DMS53 treated with DMSO at 0.1 percent for 48 hours (cell line): Measurements from ENCODE around the gene SDK1.

ENCODE experiments used
- DNase-seq: peaks from one replicate; lab custom pipeline; 2025; ENCODE audit not compliant: unreplicated experiment; lab: John Stamatoyannopoulos, UW

The SDK1 gene

GRCh38 chr7:3336042-3336665, 35.1 kb downstream of the SDK1 start:
- DNase-seq = no peak

GRCh38 chr7:3338161-3338560, 37.1 kb downstream of the SDK1 start:
- no peak for DNase-seq

DNA sequence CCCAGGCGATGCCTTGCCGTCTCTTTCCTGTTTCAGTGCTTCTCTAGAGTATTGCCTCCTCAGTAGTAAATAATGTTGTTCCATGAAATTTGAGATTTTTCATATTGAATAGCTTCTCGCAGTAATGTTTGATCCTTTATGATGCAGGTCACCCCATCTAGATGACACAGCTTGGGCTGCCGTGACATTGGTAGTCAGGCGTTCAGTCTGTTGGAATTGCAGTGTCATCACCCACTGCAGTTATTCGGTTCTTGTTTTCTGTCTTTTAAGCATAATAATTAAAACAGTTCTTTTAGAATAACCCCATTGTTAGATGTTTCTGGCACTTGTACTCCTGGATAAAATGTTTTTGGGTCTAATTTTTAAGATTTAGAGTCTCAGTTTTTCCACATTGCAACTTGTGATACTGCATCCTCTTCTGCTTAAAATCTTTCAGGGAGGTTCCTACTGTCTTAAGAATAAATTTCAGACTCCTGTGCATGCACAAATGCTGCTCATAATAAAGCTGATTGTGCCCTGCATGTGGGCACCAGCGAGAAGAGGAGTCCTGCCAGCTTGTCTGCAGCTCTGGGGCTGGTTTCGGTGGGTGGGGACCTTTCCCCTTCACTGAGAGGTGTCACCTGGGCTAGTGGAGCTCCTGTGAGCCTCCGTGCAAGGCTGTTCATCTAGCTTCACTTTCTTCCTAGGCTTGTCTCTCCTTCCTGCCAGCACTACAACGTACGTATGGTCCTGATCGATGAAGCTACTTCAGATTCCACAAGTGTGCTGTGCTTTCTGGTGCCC, 44.8 kb downstream of the SDK1 start:
- DNase-seq = no peak

GRCh38 chr7:3349126-3349525, 48.1 kb downstream of the SDK1 start:
- DNase-seq = no peak

DNA sequence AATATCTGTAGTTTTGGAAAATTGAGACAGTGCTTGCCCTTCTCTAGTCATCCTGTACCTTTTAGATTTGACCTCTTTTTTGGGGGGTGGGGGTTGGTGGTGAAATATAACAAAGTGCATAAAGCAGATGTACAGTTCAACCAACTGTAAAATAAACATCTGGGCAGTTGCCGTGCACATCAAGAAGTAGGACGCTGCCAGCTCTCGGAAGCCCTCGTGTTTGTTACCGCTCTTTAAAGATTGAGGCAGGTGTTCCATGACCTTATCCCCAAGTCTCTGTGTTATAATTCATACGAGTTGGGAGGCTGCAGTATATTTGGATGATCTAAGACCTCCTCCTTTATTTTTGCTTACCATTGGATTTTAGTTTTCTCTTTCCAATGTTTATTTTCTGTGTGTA, 55.1 kb downstream of the SDK1 start:
- no peak for DNase-seq

DNA sequence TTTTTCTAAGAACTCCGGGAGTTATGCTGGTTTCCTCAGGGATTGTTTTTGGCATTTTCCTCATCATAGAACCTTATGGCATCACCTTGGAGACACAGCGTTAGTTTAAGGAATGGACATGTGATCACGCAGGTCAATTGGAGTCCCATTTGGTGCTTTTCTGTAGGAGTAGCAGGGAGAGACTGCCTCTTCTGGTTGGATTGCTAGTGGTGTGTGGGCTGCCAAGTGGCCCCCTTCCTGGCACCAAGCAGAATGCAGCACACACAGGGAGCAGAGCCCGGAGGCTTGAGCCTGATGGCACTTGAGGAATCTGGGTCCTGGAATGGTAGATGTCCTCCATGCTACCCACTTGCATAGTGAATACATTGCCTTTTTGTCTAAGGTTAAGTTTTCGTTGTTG, 57.9 kb downstream of the SDK1 start:
- DNase-seq = no peak

DNA sequence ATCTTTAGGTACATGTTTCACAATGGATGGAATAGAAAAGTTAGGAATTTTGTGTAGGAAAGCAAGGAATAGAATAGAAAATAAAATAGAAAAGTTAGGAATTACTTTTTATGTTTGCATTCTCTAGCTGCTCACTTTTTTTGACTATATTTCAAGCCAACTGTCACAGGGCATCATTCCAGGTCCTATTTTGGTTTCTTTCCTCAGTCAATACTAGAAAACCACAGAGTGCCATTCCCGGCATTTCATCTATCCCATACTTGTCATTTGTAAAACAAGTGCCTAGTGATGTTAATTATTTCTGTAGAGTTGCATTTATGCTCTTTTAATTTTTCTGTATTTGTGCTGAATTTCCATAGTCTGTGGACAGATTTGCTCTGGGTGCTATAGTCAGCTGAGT, 66.2 kb downstream of the SDK1 start:
- no peak for DNase-seq

DNA sequence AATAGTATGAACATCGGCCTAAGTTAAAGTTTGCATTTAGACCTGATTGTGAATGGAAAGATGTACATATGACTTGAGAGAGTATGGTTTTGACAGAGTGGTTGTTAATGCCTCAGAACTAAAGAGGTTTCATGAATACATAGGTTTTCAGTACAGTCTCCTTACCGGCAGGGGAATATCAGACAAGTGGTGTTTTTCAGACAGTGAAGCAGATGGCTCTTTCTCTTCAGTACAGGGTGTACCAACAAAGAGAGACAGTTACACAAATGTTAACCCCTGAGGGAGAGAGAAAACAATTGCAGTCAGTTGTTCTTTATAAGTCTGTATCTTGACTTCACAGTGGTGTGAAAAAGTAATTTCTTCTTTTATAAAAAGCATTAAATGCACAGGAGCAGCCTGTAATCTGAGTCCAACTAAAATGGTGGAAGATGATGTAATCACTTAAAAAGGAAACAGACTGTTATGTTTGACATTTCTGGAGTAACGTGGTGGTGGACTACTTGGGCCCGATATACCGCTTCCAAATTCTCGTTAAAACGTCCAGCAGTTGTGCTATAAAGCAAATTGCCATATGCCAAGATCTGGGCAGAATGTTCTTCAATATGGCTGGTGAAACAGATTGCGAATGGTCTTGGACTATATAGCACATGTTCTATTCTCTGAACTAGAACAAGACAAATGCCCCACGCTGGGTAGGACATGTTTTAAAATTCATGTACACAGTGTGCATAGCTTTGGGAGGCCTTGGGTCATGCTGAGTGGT, 69.2 kb downstream of the SDK1 start:
- DNase-seq = no peak

GRCh38 chr7:3370921-3371320, 69.9 kb downstream of the SDK1 start:
- no peak for DNase-seq

GRCh38 chr7:3371601-3372000, 70.5 kb downstream of the SDK1 start:
- DNase-seq = no peak

- DNase-seq = no peak
These were observed 73.2 kb downstream of the SDK1 start for GRCh38 chr7:3374239-3374638.

GRCh38 chr7:3378390-3379150, 77.5 kb downstream of the SDK1 start:
- no peak for DNase-seq

DNA sequence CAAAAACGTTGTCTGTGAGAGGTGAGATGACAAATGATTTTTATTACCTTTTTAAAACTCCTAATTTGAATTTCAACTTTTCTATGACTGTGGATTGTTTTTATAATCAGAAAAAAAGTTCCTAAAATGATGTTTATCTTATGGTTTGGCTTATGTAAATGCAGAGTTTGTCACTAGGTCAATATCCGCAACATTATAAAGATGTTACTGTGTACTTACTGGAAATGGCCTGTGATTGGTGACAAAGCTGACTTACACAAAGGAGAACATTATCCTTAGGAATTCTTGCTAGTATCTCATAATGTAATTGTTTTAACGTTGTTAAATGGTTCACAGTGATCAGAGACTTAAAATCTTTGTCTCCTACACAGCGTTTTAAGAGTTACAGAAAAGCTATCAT, 79.0 kb downstream of the SDK1 start:
- no peak for DNase-seq

GRCh38 chr7:3380886-3381685, 80.0 kb downstream of the SDK1 start:
- no peak for DNase-seq

- DNase-seq = no peak
These were observed 85.6 kb downstream of the SDK1 start for GRCh38 chr7:3386423-3387190.

DNA sequence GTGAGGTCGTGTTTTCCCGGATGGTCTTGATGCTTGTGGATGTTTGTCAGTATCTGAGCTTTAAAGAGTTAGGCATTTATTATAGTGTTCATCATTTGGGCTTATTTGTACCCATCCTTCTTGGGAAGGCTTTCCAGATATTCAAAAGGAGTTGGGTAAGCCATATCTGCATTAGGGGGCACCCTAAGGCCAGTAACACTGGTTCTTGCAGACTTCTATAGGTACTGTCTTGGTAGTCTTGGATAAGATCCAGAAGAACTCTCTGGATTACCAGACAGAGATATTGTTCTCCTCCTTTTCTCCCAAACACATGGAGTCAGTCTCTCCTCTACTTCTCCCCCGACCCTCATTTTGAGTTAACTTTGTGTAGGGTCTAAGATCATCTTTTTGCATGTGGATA, 92.8 kb downstream of the SDK1 start:
- no peak for DNase-seq

GRCh38 chr7:3397324-3397723, 96.3 kb downstream of the SDK1 start:
- no peak for DNase-seq

DNA sequence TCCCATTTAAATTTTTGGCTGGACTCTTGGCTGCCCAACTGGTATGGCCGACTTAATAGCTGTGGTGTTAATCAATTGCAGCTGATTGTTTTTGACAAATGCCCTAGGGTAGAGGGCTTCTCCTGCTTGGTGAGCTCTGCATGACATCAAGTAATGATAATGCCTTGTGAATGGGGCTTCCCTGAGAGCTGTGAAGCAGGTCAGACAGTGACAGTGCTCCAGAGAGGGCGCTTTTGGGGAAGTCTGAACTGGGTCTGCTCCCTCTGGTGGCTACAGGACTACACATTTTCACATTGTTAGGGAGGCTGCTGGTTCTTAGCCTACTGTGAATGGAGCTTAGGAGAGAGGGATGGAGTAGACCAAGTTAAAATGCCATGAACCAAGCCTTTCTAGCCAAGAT, 98.8 kb downstream of the SDK1 start:
- DNase-seq = no peak

DNA sequence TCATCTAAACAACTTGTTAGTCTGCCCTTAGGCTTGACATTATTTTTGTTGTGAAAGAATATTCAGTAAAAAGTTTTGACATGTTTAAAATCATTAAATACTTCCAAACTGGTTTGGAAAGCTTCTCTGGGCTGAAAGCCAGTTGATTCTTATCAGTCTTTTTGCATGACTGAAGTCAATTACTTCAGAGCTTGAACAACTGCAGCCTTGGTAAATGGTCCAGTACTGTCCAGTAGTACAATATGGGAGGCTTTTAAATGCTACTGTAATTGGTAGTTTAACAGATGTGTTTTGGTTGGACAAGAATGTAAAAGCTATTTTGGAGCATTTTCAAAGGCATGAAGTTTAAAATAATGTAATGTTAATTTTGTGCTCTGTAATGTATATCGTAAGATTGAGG, 103.4 kb downstream of the SDK1 start:
- no peak for DNase-seq
